ENCODE measurements around the gene CDK8. TPM values are rescaled to one million over a fixed set of nuclear protein-coding genes. Genes with fewer than 3 reads are reported as not detected.

Gene CDK8
- polyA plus RNA-seq, 3 donors = 3.0 to 10.9 (median 3.3) TPM

DNA sequence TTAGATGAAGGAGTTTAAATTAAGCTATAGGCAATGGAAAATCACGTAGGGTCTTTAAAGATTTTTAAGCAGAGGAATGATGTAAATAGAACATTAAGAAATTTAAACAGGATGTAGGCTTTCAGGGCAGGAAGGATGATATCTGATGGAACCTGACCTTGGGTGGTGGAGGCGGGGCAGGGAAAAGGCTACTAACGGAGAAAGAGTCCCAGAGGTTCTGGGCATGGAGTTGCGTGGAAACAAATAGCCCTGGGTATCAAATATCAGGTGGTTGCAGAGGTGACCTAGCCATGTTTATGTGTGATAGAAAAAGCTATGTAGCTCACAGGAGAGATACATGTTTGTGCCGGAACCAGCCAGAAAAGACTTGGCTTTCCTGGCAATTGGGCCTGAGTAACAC, 7.8 kb upstream of the CDK8 start:
- Histone ChIP-seq H3K27me3 (ENCODE audit: control insufficient read depth in 2 of 2, insufficient read depth in 2 of 2, low read length in 2 of 2) (peaks cover 2% of the 10 kb centered on the region in 2 donors), H3K36me3 (replicated peaks in 1 of 2; ENCODE audit: control insufficient read depth in 1 of 2, insufficient read depth in 2 of 2, low read length in 2 of 2) (no peaks in the 10 kb centered on the region), H4K20me1 (ENCODE audit: insufficient read depth, low read length) (no peaks in the 10 kb centered on the region), H3K4me3 (replicated peaks in 1 of 3; ENCODE audit: low read depth in 2 of 3, low read length in 3 of 3) (no peak overlapping the region), H3K9me3 (replicated peaks in 1 of 2; ENCODE audit: control insufficient read depth in 1 of 2, insufficient read depth in 1 of 2, low read length in 2 of 2) (peaks cover 0 to 6% of the 10 kb centered on the region in 2 donors), H3K4me2 (replicated peaks; ENCODE audit: extremely low read depth, low read length, poor library complexity, severe bottlenecking) (no peak overlapping the region), H2AFZ (ENCODE audit: insufficient read depth, low read depth, low read length, poor library complexity, severe bottlenecking) (no peak overlapping the region), H3K9ac (ENCODE audit: insufficient read depth, low read length, poor library complexity, severe bottlenecking) (no peak overlapping the region), H3K27ac (ENCODE audit: low read depth in 1 of 2, low read length in 2 of 2) (no peak overlapping the region), H3K79me2 (ENCODE audit: insufficient read depth, low read length) (no peaks in the 10 kb centered on the region), H3K4me1 (ENCODE audit: control insufficient read depth in 1 of 2, insufficient read depth in 2 of 2, low read length in 2 of 2) (no peaks in the 10 kb centered on the region)
- peaks cover 0 to 9% (median 1%) of the 10 kb centered on the region in 7 donors for H3K9me3 Mint-ChIP-seq
- no peak for DNase-seq
- no peaks in the 10 kb centered on the region for H3K36me3 Mint-ChIP-seq
- H3K27me3 Mint-ChIP-seq (ENCODE audit: low read depth in 3 of 3) = peaks cover 3% of the 10 kb centered on the region in 3 donors
- TF ChIP-seq, protein P1, sequence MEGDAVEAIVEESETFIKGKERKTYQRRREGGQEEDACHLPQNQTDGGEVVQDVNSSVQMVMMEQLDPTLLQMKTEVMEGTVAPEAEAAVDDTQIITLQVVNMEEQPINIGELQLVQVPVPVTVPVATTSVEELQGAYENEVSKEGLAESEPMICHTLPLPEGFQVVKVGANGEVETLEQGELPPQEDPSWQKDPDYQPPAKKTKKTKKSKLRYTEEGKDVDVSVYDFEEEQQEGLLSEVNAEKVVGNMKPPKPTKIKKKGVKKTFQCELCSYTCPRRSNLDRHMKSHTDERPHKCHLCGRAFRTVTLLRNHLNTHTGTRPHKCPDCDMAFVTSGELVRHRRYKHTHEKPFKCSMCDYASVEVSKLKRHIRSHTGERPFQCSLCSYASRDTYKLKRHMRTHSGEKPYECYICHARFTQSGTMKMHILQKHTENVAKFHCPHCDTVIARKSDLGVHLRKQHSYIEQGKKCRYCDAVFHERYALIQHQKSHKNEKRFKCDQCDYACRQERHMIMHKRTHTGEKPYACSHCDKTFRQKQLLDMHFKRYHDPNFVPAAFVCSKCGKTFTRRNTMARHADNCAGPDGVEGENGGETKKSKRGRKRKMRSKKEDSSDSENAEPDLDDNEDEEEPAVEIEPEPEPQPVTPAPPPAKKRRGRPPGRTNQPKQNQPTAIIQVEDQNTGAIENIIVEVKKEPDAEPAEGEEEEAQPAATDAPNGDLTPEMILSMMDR (IDR thresholded peaks at IDR 0.05) = no peak
- no peak overlapping the region for H3K4me3 Mint-ChIP-seq
- H3K27ac Mint-ChIP-seq = no peak overlapping the region
- intact Hi-C loops (cut with micrococcal nuclease) = no loop called here
- 96% methylated on average over 4 of the region's 5 CpGs for WGBS (ENCODE audit: insufficient coverage)
- H3K4me1 Mint-ChIP-seq = no peaks in the 10 kb centered on the region

DNA sequence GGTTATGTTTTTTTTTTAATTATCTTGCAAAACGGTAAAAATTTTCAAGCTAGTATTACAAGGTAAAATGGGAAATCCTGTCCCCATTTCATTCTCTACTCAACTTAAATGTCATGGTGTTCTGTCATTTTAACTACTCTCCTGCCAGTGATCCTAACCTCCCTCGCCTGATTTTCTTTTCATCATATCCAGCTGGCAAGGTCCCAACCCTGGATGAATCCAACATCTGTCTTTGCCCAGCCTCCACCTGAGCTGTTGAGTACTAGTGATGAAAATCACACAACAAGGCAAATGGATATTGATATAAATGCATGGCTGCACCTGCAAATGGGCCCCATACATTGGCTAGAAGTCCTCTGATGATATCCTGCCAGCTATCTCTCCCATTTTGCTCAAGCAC, 6.9 kb upstream of the CDK8 start:
- H3K27ac ChIP-seq (ENCODE audit: low read depth in 1 of 2, low read length in 2 of 2) = no peak overlapping the region
- H3K4me2 ChIP-seq (replicated peaks; ENCODE audit: extremely low read depth, low read length, poor library complexity, severe bottlenecking) = no peak overlapping the region
- no peak overlapping the region for H2AFZ ChIP-seq (ENCODE audit: insufficient read depth, low read depth, low read length, poor library complexity, severe bottlenecking)
- H3K36me3 Mint-ChIP-seq = no peaks in the 10 kb centered on the region
- H3K4me3 Mint-ChIP-seq = no peak overlapping the region
- H3K36me3 ChIP-seq (replicated peaks in 1 of 2; ENCODE audit: control insufficient read depth in 1 of 2, insufficient read depth in 2 of 2, low read length in 2 of 2) = no peaks in the 10 kb centered on the region
- no peaks in the 10 kb centered on the region for H3K79me2 ChIP-seq (ENCODE audit: insufficient read depth, low read length)
- no peaks in the 10 kb centered on the region for H4K20me1 ChIP-seq (ENCODE audit: insufficient read depth, low read length)
- H3K27ac Mint-ChIP-seq = peak overlapping the region in 1 of 7 donors; percentile 31
- TF ChIP-seq, protein P1 (IDR thresholded peaks at IDR 0.05) = no peak
- H3K9me3 Mint-ChIP-seq = peaks cover 0 to 9% (median 0%) of the 10 kb centered on the region in 7 donors
- H3K27me3 Mint-ChIP-seq (ENCODE audit: low read depth in 3 of 3) = peaks cover 0 to 3% (median 3%) of the 10 kb centered on the region in 3 donors
- intact Hi-C loops (cut with micrococcal nuclease) = no loop called here
- WGBS (ENCODE audit: insufficient coverage) = no CpG with 5 or more reads among the region's 2 CpGs
- H3K4me1 Mint-ChIP-seq = no peaks in the 10 kb centered on the region
- peaks cover 0 to 6% of the 10 kb centered on the region in 2 donors for H3K9me3 ChIP-seq (replicated peaks in 1 of 2; ENCODE audit: control insufficient read depth in 1 of 2, insufficient read depth in 1 of 2, low read length in 2 of 2)
- no peak for DNase-seq
- no peaks in the 10 kb centered on the region for H3K4me1 ChIP-seq (ENCODE audit: control insufficient read depth in 1 of 2, insufficient read depth in 2 of 2, low read length in 2 of 2)
- H3K9ac ChIP-seq (ENCODE audit: insufficient read depth, low read length, poor library complexity, severe bottlenecking) = no peak overlapping the region
- no peak overlapping the region for H3K4me3 ChIP-seq (replicated peaks in 1 of 3; ENCODE audit: low read depth in 2 of 3, low read length in 3 of 3)
- peaks cover 2% of the 10 kb centered on the region in 2 donors for H3K27me3 ChIP-seq (ENCODE audit: control insufficient read depth in 2 of 2, insufficient read depth in 2 of 2, low read length in 2 of 2)
